Dedifferentiated amniotic fluid mesenchymal stem cell (primary cell): ENCODE results near the gene MSH2.
A peak's percentile ranks its signal among the peaks of the same experiment; 100 is the strongest.
"Not testable (repeated sequence)": the region's sequence is repeated elsewhere in the genome, so short reads cannot be mapped to it uniquely, and the experiment has no call there.

Experiments
- DNase-seq: peaks from one replicate; pipeline ENCODE4 v3.0.0-alpha.2; 2016; ENCODE audit errors: extremely low spot score

Gene MSH2

DNA sequence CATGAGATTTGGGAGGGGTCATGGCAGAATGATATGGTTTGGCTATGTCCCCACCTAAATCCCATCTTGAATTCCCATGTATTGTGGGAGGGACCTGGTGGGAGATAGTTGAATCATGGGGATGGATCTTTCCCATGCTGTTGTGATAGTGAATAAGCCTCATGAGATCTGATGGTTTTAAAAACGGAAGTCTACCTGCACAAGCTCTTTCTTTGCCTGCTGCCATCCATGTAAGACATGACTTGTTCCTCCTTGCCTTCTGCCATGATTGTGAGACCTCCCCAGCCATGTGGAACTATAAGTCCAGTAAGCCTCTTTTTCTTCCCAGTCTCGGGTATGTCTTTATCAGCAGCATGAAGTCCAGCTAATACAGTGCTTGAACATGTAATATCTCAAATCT, 5.0 kb downstream of the MSH2 start:
- not testable (repeated sequence) for DNase-seq

GRCh38 chr2:47414682-47415458, 11.9 kb downstream of the MSH2 start:
- no peak for DNase-seq

GRCh38 chr2:47420214-47420613, 17.3 kb downstream of the MSH2 start:
- DNase-seq = no peak

DNA sequence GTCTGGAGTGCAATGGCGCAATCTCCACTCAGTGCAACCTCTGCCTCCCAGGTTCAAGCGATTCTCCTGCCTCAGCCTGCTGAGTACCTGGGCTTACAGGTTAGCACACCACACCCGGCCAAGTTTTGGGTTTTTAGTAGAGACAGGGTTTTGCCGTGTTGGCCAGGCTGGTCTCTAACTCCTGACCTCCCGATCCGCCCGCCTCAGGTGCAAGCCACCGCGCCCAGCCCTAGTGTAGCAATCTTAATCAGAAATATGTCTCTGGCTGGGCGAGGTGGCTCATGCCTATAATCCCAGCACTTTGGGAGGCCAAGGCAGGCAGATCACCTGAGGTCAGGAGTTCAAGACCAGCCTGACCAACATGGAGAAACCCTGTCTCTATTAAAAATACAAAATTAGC, 17.7 kb downstream of the MSH2 start:
- not testable (repeated sequence) for DNase-seq

DNA sequence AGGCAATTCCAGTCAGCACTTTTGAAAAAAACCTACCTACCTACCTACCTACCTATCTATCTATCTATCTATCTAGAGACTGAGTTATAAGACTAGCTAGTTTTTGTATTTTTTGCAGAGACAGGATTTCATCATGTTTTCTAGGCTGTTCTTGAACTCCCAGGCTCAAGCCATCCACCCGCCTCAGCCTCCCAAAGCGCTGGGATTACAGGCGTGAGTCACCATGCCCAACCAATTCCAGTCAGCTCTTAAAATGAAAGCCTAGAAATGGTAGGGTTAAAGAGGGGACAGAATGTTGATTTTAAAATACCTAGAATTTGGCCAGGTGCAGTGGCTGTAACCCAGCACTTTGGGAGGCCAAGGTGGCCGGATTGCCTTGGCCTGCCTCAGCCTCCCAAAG, 19.1 kb downstream of the MSH2 start:
- no peak for DNase-seq

- DNase-seq = no peak
These were observed 19.6 kb downstream of the MSH2 start for GRCh38 chr2:47422560-47422959.

DNA sequence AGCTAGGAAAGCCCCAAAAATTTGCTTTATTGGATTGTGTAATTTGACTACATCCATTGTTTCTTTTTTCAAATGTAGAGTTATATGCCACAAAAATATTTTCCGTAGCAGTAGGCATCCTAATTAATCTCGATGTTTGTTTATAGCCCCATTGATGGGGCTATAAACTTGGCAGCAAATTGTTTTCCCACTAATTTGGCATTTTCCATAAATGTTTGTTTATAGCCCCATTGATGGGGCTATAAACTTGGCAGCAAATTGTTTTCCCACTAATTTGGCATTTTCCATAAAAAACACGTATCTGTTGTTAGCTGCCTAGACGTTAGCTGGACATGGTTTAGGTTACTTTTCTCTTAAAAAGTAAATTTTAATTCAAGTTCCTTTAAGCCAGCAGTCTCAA, 23.8 kb downstream of the MSH2 start:
- DNase-seq = no peak

DNA sequence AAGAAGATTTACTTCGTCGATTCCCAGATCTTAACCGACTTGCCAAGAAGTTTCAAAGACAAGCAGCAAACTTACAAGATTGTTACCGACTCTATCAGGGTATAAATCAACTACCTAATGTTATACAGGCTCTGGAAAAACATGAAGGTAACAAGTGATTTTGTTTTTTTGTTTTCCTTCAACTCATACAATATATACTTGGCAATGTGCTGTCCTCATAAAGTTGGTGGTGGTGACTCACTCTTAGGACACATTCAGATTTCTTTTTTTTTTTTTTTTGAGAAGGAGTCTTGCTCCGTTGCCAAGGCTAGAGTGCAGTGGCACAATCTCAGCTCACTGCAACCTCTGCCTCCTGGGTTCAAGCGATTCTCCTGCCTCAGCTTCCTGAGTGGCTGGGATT, 26.8 kb downstream of the MSH2 start:
- no peak for DNase-seq

GRCh38 chr2:47433006-47433405, 30.1 kb downstream of the MSH2 start:
- DNase-seq = not testable (repeated sequence)

- DNase-seq = not testable (repeated sequence)
These were observed 30.5 kb downstream of the MSH2 start for GRCh38 chr2:47433445-47433844.

- DNase-seq = peak; percentile 36
These were observed 34.3 kb downstream of the MSH2 start for GRCh38 chr2:47437287-47437686.

GRCh38 chr2:47438106-47438505, 35.1 kb downstream of the MSH2 start:
- DNase-seq = no peak

DNA sequence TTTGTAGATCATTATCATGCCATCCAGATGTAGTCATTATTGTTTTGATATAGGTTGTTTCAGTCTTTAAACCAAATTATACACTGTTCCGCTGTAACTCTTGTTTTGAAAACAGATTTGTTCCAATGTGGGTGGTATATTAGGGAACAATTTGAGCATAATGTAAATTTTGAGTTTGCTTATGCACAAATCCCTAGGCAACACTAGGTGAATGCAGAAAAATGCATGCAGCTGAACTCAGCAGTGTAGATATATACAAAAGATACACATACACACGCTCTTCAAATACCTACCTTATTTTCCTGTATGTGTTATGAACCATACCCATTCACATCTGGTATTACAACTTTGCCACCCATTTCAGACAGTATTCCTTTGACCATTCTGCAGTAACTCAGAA, 35.8 kb downstream of the MSH2 start:
- no peak for DNase-seq

DNA sequence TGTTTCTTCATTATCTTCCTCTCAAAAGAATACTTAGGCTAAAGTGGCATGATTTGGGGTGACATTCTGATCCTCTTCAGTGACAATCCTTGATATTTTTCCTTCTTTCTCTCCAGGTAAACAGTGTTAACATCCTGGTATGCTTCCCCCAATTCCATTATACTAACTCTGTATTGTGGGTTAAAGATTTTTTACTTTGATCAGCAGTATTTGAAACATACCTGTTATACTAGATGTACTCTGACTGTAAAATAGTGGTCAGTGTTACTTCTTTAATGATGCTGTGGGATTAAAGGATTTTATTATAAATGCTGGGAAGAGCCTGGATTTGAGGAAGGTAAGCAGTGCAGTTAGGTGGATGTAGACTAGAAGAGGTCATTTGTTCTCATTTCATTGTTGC, 48.8 kb downstream of the MSH2 start:
- DNase-seq = no peak

DNA sequence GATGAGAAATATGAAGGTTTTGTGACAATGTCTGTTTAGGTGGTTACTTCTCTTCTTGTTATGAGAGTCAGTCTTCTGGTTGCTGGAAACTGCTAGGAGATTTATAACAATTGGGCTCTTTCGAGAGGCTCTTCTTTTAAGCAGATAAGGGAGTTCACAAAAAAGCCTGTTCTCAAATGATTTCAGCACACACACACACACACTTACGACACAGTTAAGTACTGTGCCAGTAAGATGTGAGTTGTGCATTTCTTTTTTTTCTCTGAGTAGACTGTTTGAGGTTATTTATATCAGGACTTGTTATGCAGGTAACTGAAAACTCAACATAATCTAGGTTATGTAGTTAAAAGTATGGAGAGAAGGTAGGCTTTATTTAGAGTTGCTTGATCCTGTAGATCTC, 49.8 kb downstream of the MSH2 start:
- DNase-seq = no peak

DNA sequence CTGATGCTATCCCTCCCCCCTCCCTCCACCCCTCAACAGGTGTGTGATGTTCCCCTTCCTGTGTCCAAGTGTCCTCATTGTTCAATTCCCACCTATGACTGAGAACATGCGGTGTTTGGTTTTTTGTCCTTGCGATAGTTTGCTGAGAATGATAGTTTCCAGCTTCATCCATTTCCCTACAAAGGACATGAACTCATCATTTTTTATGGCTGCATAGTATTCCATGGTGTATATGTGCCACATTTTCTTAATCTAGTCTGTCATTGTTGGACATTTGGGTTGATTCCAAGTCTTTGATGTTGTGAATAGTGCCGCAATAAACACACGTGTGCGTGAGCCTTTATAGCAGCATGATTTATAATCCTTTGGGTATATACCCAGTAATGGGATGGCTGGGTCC, 51.9 kb downstream of the MSH2 start:
- DNase-seq = not testable (repeated sequence)

GRCh38 chr2:47455411-47455810, 52.5 kb downstream of the MSH2 start:
- no peak for DNase-seq

DNA sequence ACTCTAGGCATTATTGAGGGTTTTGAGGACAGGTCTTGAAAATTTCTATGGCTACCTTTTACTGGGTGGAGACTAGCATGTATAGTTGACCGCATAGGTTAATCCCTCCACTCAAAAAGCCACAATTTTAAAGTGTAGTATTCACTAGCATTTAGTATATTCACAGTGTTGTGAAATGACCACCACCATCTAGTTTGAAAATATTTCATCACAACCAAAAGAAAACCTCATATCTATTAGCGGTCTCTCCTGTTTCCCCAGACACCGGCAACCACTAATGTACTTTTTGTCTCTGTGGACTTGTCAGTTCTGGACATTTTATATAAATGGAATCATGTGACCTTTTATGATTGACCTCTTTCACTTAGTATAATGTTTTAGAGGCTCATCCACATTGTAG, 53.9 kb downstream of the MSH2 start:
- DNase-seq = no peak

DNA sequence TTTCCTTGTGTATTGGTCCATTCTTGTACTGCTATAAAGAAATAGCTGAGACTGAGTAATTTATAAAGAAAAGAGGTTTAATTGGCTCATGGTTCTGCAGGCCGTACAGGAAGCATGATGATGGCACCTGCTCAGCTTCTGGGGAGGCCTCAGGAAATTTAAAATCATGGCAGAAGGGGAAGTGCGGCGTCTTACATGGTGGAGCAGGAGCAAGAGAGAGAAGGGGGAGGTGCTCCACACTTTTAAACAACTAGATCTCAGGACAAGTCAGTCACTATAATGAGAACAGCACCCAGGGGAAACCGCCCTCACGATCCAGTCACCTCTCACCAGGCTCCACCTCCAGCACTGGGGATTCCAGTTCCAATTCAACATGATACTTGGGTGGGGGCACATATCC, 54.3 kb downstream of the MSH2 start:
- no peak for DNase-seq

DNA sequence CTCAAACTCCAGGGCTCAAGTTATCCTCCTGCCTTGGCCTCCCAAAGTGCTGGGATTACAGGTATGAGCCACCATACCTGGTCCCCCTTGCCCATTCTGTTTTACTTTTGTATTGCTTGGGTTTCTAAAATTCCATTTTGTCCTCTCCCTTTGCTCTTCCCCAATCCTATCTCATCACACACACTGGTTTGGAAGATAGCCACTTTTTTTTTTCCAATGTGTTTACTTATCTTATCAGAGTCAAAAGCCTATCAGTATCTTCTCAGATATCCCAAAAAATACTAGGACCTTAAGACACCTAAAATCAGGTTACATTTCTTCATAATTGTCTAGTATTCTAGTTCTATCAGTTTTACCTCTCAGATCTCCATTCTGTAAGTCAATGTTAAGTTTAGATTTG, 56.1 kb downstream of the MSH2 start:
- DNase-seq = no peak

DNA sequence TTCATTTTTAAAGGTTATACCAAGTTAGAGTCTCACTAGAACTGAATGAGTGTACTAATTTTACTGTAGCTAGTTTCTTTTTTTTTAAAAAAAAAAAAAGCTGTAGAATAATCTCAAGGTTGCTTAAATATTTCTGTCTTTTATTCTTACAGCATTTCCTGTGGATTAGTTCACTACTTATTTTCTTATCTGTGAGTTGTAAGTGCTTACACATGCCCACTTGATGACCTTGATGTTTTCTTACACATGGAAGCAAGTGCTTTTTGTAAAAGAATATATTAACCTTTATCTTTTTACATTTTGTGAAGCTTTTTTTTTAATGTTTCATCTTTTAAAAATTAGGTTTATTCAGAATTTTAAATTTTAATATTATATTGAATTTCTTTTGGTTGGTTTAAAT, 57.8 kb downstream of the MSH2 start:
- no peak for DNase-seq

GRCh38 chr2:47471429-47472116, 68.6 kb downstream of the MSH2 start:
- no peak for DNase-seq

DNA sequence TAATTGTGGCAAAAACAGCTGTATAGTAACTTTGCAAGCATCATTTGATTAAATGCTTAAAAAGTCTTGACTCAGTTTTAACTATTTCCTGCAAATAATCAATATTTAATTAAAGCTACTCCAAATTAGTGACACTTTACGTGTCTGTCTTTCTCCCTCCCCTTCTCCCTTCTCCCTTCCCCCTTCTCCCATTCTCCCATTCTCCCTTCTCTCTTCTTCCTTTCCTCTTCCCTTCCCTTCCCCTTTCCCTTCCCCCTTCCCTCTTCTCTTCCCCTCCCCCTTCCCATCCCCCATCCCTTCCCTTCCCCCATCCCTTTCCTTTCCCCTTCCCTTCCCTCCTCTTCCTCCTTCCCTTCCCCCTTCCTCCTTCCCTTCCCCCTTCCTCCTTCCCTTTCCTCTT, 76.9 kb downstream of the MSH2 start:
- no peak for DNase-seq

DNA sequence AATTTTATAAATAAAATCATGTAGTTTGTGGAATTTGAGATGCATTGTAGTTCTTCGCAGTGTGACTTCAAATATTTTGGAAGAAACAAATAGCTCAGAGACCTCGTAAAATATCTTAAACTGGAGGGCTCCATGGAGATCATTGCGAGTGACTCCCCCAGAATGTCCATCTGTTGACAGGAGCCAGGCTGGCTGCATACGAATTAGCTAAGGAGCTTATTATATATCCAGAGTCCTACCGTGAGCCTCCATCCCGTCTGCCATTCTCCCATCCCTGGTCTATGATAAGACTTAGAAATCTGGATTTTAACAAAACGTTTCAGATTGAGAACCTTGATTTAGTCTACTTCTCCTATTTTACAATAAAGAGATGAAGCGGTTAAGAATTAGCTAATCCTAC, 80.2 kb downstream of the MSH2 start:
- DNase-seq = no peak
